Cardiac muscle cell (in vitro differentiated cells and primary cell): ENCODE results near the gene CAPNS2. TPM values are rescaled to one million over a fixed set of nuclear protein-coding genes. Genes with fewer than 3 reads are reported as not detected.
A peak's percentile ranks its signal among the peaks of the same experiment; 100 is the strongest.

Experiments used
- DNase-seq, 2 donors: peaks; one replicate each; pipeline versions ENCODE4 v3.0.0 to v3.0.0-alpha.2; 2010 to 2017; ENCODE audit warnings: low read depth in 1 of 2, low spot score in 1 of 2
- H3K27ac ChIP-seq: fragments of 200-600 bp; sonication (generic); 2 replicates; pipeline ENCODE4 v1.5.1; 2016
- H3K27me3 ChIP-seq: fragments of 200-600 bp; sonication (generic); 2 replicates; pipeline ENCODE4 v1.6.0; 2016; ENCODE audit warnings: control low read depth
- H3K36me3 ChIP-seq: fragments of 200-600 bp; sonication (generic); 2 replicates; pipeline ENCODE4 v1.5.1; 2016; ENCODE audit warnings: control low read depth
- H3K4me1 ChIP-seq: fragments of 200-600 bp; sonication (generic); 2 replicates; pipeline ENCODE4 v1.8.1; 2017; ENCODE audit warnings: low read depth, mild to moderate bottlenecking, mixed run types
- H3K4me3 ChIP-seq: fragments of 200-600 bp; sonication (generic); 2 replicates; pipeline ENCODE4 v1.5.1; 2016; ENCODE audit warnings: mild to moderate bottlenecking
- H3K9me3 ChIP-seq: fragments of 200-600 bp; sonication (generic); 2 replicates; pipeline ENCODE4 v1.5.1; 2017; ENCODE audit warnings: low read depth, mild to moderate bottlenecking, control low read depth
- CTCF ChIP-seq: IDR thresholded peaks from 2 replicates; pipeline ENCODE4 v1.5.1; 2012; ENCODE audit warnings: low read depth, mild to moderate bottlenecking, low read length
- polyA plus RNA-seq: library from polyadenylated mRNA; unstranded; fragments of >200 nt; fragmentation: Nextera tagmentation; extraction: Ambion mirVana; gene quantifications from 2 replicates; pipeline ENCODE4 v1.2.1, GENCODE V29; 2016
- total RNA-seq: library from RNA; depleted of rRNA; stranded (reverse); fragments of >200 nt; gene quantifications from 2 replicates; pipeline ENCODE4 v1.2.3, GENCODE V29; 2016

The CAPNS2 gene
- total and polyA plus RNA-seq, 2 experiments from 2014 or later: not detected

GRCh38 chr16:55563797-55564196 lies 2.7 kb upstream of the CAPNS2 start:
- no peaks in the 10 kb centered on the region for H3K36me3 ChIP-seq
- H3K27me3 ChIP-seq: no peaks in the 10 kb centered on the region
- H3K4me3 ChIP-seq: no peak overlapping the region
- no peak for TF ChIP-seq CTCF
- H3K27ac ChIP-seq: no peak overlapping the region
- H3K4me1 ChIP-seq: peaks cover 18% of the 10 kb centered on the region
- no peak for DNase-seq
- H3K9me3 ChIP-seq: no peaks in the 10 kb centered on the region

- no peak for TF ChIP-seq CTCF
Measured at GRCh38 chr16:55565086-55565485, 1.4 kb upstream of the CAPNS2 start.

GRCh38 chr16:55567382-55567781 lies 898 bp downstream of the CAPNS2 start:
- Histone ChIP-seq H3K4me3 (no peak overlapping the region), H3K27me3 (no peaks in the 10 kb centered on the region), H3K9me3 (no peaks in the 10 kb centered on the region), H3K27ac (no peak overlapping the region), H3K4me1 (no peaks in the 10 kb centered on the region), H3K36me3 (no peaks in the 10 kb centered on the region)
- peak in 1 of 2 donors; percentile 91 for DNase-seq
- TF ChIP-seq CTCF: no peak

More at GRCh38 chr16:55565086-55565485, 1.4 kb upstream of the CAPNS2 start:
- H3K27me3 ChIP-seq: no peaks in the 10 kb centered on the region
- no peak for DNase-seq
- H3K27ac ChIP-seq: no peak overlapping the region
- peaks cover 5% of the 10 kb centered on the region for H3K4me1 ChIP-seq
- H3K4me3 ChIP-seq: no peak overlapping the region
- H3K36me3 ChIP-seq: no peaks in the 10 kb centered on the region
- no peaks in the 10 kb centered on the region for H3K9me3 ChIP-seq

- no peaks in the 10 kb centered on the region for H3K36me3 ChIP-seq
- H3K9me3 ChIP-seq: no peaks in the 10 kb centered on the region
Measured at GRCh38 chr16:55568207-55568606, 1.7 kb downstream of the CAPNS2 start.

GRCh38 chr16:55569025-55569424 lies 2.5 kb downstream of the CAPNS2 start:
- Histone ChIP-seq H3K4me3 (no peak overlapping the region), H3K9me3 (no peaks in the 10 kb centered on the region), H3K27me3 (no peaks in the 10 kb centered on the region), H3K36me3 (no peaks in the 10 kb centered on the region), H3K27ac (no peak overlapping the region), H3K4me1 (no peaks in the 10 kb centered on the region)
- no peak for TF ChIP-seq CTCF
- DNase-seq: peak in 1 of 2 donors; percentile 77

More at GRCh38 chr16:55568207-55568606, 1.7 kb downstream of the CAPNS2 start:
- no peak overlapping the region for H3K4me3 ChIP-seq
- no peak for DNase-seq
- no peaks in the 10 kb centered on the region for H3K27me3 ChIP-seq
- no peak overlapping the region for H3K27ac ChIP-seq
- H3K4me1 ChIP-seq: no peaks in the 10 kb centered on the region
- no peak for TF ChIP-seq CTCF

GRCh38 chr16:55570159-55570558 lies 3.7 kb downstream of the CAPNS2 start:
- H3K27me3 ChIP-seq: no peaks in the 10 kb centered on the region
- no peaks in the 10 kb centered on the region for H3K4me1 ChIP-seq
- no peak for TF ChIP-seq CTCF
- no peak overlapping the region for H3K4me3 ChIP-seq
- no peaks in the 10 kb centered on the region for H3K36me3 ChIP-seq
- no peak overlapping the region for H3K27ac ChIP-seq
- no peaks in the 10 kb centered on the region for H3K9me3 ChIP-seq
- DNase-seq: no peak
